Measurements from ENCODE around the gene IMMP1L. TPM values are rescaled to one million over a fixed set of nuclear protein-coding genes. Genes with fewer than 3 reads are reported as not detected.

IMMP1L gene
- total RNA-seq, 1 donor from 2014 or later: 35.2 TPM

DNA sequence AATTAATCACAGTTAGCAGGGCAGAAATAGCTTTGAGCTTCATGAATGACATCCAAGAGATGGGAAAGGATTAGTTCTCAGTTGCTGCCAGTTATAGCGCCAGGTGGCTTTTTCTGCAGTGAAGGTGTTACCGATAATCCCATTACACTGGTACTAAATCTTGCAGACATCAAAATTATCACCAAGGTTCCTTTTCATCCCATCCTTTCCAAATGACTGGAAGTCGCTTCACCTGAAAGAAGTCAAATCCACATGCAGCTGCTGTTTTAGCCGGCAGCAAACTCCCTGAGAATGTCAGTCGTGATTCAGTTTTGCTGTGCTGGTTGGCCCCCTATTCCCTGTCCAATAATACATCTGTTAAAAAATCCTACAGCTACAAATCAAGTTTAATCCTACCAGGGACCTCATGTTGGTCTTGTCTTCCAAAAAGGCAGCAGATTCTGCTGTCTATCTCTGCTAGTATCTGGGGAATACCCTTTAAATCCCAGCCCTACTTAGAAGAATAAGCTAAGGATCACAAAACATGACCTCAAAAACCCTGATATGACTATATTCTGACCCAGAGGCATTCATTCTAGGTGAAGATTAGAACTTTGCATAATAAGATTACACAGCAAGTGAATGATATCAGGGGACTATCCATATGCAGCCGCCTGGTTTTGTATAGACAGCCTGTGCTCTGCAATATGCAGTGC is 31.7 kb downstream of the IMMP1L start:
- no peak overlapping the region for H3K4me3 Mint-ChIP-seq
- H3K27ac Mint-ChIP-seq: no peak overlapping the region
- no peaks in the 10 kb centered on the region for H3K27me3 Mint-ChIP-seq
- DNase-seq (ENCODE audit: extremely low spot score, unreplicated experiment): no peak
- TF ChIP-seq, protein P1, sequence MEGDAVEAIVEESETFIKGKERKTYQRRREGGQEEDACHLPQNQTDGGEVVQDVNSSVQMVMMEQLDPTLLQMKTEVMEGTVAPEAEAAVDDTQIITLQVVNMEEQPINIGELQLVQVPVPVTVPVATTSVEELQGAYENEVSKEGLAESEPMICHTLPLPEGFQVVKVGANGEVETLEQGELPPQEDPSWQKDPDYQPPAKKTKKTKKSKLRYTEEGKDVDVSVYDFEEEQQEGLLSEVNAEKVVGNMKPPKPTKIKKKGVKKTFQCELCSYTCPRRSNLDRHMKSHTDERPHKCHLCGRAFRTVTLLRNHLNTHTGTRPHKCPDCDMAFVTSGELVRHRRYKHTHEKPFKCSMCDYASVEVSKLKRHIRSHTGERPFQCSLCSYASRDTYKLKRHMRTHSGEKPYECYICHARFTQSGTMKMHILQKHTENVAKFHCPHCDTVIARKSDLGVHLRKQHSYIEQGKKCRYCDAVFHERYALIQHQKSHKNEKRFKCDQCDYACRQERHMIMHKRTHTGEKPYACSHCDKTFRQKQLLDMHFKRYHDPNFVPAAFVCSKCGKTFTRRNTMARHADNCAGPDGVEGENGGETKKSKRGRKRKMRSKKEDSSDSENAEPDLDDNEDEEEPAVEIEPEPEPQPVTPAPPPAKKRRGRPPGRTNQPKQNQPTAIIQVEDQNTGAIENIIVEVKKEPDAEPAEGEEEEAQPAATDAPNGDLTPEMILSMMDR (conservative IDR thresholded peaks at IDR 0.05): no peak
- H3K4me1 Mint-ChIP-seq (ENCODE audit: unreplicated experiment): no peaks in the 10 kb centered on the region
- H3K9me3 Mint-ChIP-seq: no peaks in the 10 kb centered on the region
- no peaks in the 10 kb centered on the region for H3K36me3 Mint-ChIP-seq

DNA sequence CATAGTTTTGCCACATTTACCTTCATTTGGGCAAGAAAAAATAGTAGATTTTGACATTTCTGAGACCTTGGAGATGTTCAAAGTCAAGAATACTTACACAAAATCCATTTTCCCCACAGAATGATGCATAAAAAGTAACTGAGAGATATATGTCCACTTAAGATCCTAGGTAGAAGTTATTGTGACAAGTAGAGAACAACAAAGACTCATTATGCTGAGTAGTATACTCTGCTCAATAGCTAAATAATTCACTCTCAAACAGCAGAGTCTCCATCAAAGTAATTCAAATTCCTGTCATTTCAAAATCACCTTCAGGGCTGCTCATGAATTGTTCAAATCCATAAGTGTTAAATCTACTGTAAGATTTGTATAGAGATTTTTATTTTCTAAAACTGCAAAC is 35.3 kb downstream of the IMMP1L start:
- no peak for DNase-seq (ENCODE audit: extremely low spot score, unreplicated experiment)
- Mint-ChIP-seq H3K4me1 (ENCODE audit: unreplicated experiment) (no peaks in the 10 kb centered on the region), H3K4me3 (no peak overlapping the region), H3K9me3 (peaks cover 3% of the 10 kb centered on the region), H3K27ac (no peak overlapping the region), H3K36me3 (peaks cover 12% of the 10 kb centered on the region), H3K27me3 (no peaks in the 10 kb centered on the region)
- TF ChIP-seq, protein P1 (conservative IDR thresholded peaks at IDR 0.05): no peak

DNA sequence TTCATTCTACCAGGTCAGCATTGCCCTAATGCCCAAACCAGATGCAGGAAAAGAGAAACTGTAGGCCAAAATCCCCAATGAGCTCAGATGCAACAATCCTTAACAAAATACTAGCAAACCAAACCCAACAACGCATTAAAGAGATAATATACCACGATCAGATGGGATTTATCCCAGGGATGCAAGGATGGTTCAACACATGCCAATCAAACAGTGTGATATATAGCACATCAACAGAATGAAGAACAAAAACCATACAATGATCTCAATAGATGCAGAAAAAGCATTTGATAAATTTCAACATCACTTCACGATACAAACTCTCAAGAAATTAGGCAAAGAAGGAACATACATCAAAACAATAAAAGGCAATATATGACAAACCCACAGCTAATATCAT is 45.0 kb downstream of the IMMP1L start:
- no peak overlapping the region for H3K4me3 Mint-ChIP-seq
- H3K4me1 Mint-ChIP-seq (ENCODE audit: unreplicated experiment): no peaks in the 10 kb centered on the region
- TF ChIP-seq, protein P1 (conservative IDR thresholded peaks at IDR 0.05): no peak
- no peak for DNase-seq (ENCODE audit: extremely low spot score, unreplicated experiment)
- no peaks in the 10 kb centered on the region for H3K27me3 Mint-ChIP-seq
- H3K27ac Mint-ChIP-seq: no peak overlapping the region
- H3K36me3 Mint-ChIP-seq: peaks cover 46% of the 10 kb centered on the region
- peaks cover 17% of the 10 kb centered on the region for H3K9me3 Mint-ChIP-seq

DNA sequence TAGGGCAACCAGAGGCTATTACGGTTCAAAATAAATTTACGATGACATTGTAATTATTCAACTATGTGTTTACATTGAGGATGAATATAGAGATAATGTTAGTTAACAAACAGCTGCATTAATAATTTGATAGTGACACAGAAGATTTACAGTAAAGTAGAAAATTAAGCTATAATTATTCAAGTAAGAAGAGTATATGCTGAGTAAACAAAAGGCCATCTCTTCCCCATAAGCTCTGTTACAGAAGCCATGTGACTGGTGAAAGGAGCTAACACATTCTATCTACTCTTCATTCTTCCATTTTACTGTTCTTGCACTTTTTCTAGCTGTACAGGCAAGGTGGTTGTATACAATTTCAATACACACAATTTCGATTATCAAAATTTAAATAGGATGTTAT is 54.2 kb downstream of the IMMP1L start:
- TF ChIP-seq, protein P1 (conservative IDR thresholded peaks at IDR 0.05): no peak
- Mint-ChIP-seq H3K9me3 (no peaks in the 10 kb centered on the region), H3K4me3 (no peak overlapping the region), H3K27ac (no peak overlapping the region), H3K36me3 (peaks cover 14% of the 10 kb centered on the region), H3K4me1 (ENCODE audit: unreplicated experiment) (no peaks in the 10 kb centered on the region), H3K27me3 (no peaks in the 10 kb centered on the region)
- DNase-seq (ENCODE audit: extremely low spot score, unreplicated experiment): no peak

DNA sequence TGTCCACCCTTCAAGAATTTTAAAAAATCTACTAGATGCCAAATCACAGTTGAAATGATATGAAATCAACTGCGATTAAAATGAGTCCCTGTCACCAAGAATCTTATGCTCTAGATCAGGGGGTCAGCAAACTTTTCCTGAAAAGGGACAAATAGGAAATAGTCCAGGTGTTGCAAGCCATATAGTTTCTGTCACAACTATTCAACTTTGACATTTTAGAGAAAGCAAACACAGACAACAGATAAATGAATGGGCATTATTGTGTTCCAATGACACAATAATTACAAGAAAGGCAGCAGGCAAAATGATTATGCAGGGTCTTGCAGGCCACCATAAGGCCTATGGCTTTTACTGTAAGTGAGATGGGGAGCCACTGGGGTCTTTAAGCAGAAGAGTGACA is 58.6 kb downstream of the IMMP1L start:
- H3K27ac Mint-ChIP-seq: no peak overlapping the region
- H3K27me3 Mint-ChIP-seq: no peaks in the 10 kb centered on the region
- no peak for DNase-seq (ENCODE audit: extremely low spot score, unreplicated experiment)
- H3K4me3 Mint-ChIP-seq: no peak overlapping the region
- no peaks in the 10 kb centered on the region for H3K4me1 Mint-ChIP-seq (ENCODE audit: unreplicated experiment)
- H3K9me3 Mint-ChIP-seq: no peaks in the 10 kb centered on the region
- peaks cover 22% of the 10 kb centered on the region for H3K36me3 Mint-ChIP-seq
- TF ChIP-seq, protein P1 (conservative IDR thresholded peaks at IDR 0.05): no peak
